PC-9 (cell line): ENCODE measurements around the gene ELK4. TPM values are rescaled to one million over a fixed set of nuclear protein-coding genes. Genes with fewer than 3 reads are reported as not detected.

ENCODE experiments used
- BruUV-seq: library from RNA; stranded (reverse); fragments of 400-500 nt; replicated peaks from 2 replicates; lab custom pipeline; 2021; lab: Mats Ljungman, UMichigan
- CTCF ChIA-PET: fragments of 300-600 bp; sonication (Branson Sonifier 250); formaldehyde crosslinking; loops from one replicate; lab custom pipeline; 2022; ENCODE audit warnings: antibody characterized with exemption; lab: Charles Lee
- POLR2A ChIA-PET: fragments of 300-600 bp; sonication (Branson Sonifier 250); formaldehyde crosslinking; loops from one replicate; lab custom pipeline; 2022; ENCODE audit warnings: antibody characterized with exemption; ENCODE audit not compliant: unreplicated experiment; lab: Charles Lee
- DNase-seq, 2 experiments: peaks; one replicate each; pipeline versions ENCODE4 v3.0.0 to v3.0.0-alpha.2; 2015 to 2022; ENCODE audit warnings: mixed read lengths in 1 of 2
- H2AFZ ChIP-seq: fragments of 200-600 bp; sonication (generic); 2 replicates; pipeline ENCODE4 v1.8.1; 2017; ENCODE audit warnings: antibody characterized with exemption
- H3F3A ChIP-seq: fragments of 200-600 bp; sonication (generic); 2 replicates; pipeline ENCODE4 v1.8.1; 2017; ENCODE audit warnings: antibody characterized with exemption, mild to moderate bottlenecking, low read depth; ENCODE audit not compliant: insufficient read depth
- H3K27ac ChIP-seq: fragments of 200-600 bp; sonication (generic); 2 replicates; pipeline ENCODE4 v1.6.1; 2016; ENCODE audit warnings: mixed run types
- H3K27me3 ChIP-seq: fragments of 200-600 bp; sonication (generic); 2 replicates; pipeline ENCODE4 v1.6.1; 2016; ENCODE audit warnings: low read depth, mixed run types; ENCODE audit not compliant: insufficient read depth
- H3K36me3 ChIP-seq: fragments of 200-600 bp; sonication (generic); 2 replicates; pipeline ENCODE4 v1.6.1; 2016; ENCODE audit warnings: low read depth, mixed run types
- H3K4me1 ChIP-seq: fragments of 200-600 bp; sonication (generic); replicated peaks from 2 replicates; pipeline ENCODE4 v1.6.1; 2016; ENCODE audit warnings: mixed run types; ENCODE audit not compliant: insufficient read depth
- H3K4me2 ChIP-seq: fragments of 200-600 bp; sonication (generic); 2 replicates; pipeline ENCODE4 v1.6.1; 2017; ENCODE audit warnings: mixed run types
- H3K4me3 ChIP-seq: fragments of 200-600 bp; sonication (generic); 2 replicates; pipeline ENCODE4 v1.6.1; 2016; ENCODE audit warnings: mixed run types
- H3K79me2 ChIP-seq: fragments of 200-600 bp; sonication (generic); 2 replicates; pipeline ENCODE4 v1.6.1; 2017; ENCODE audit warnings: low read depth, mixed run types
- H3K9me2 ChIP-seq: fragments of 200-600 bp; sonication (generic); 2 replicates; pipeline ENCODE4 v1.8.1; 2017; ENCODE audit warnings: mild to moderate bottlenecking; ENCODE audit not compliant: insufficient read depth
- H3K9me3 ChIP-seq: fragments of 200-600 bp; sonication (generic); 2 replicates; pipeline ENCODE4 v1.8.1; 2016; ENCODE audit warnings: low read depth; ENCODE audit not compliant: insufficient read depth
- H4K20me1 ChIP-seq: fragments of 200-600 bp; sonication (generic); 2 replicates; pipeline ENCODE4 v1.8.1; 2017; ENCODE audit not compliant: insufficient read depth
- EZH2 ChIP-seq: fragments of 200-600 bp; sonication (generic); IDR thresholded peaks from 2 replicates; pipeline ENCODE4 v1.8.0; 2017; ENCODE audit warnings: antibody characterized with exemption, low read depth
- intact Hi-C: fragments of 100-400 bp; cut with micrococcal nuclease; formaldehyde crosslinking; loops from one replicate; pipeline ENCODE4 v1.10.0; 2022; ENCODE audit not compliant: unreplicated experiment
- total RNA-seq: library from RNA; stranded (reverse); gene quantifications from 2 replicates; pipeline ENCODE4 v1.2.3, GENCODE V29; 2021
- TF ChIP-seq, protein P1 (sequence below): fragments of 200-600 bp; sonication (generic); conservative IDR thresholded peaks from 2 replicates; pipeline ENCODE4 v1.6.1; 2017; ENCODE audit warnings: mixed run types, antibody characterized with exemption, mild to moderate bottlenecking, moderate library complexity

Gene ELK4
- total RNA-seq, 1 experiment from 2014 or later = 48.1 TPM

DNA sequence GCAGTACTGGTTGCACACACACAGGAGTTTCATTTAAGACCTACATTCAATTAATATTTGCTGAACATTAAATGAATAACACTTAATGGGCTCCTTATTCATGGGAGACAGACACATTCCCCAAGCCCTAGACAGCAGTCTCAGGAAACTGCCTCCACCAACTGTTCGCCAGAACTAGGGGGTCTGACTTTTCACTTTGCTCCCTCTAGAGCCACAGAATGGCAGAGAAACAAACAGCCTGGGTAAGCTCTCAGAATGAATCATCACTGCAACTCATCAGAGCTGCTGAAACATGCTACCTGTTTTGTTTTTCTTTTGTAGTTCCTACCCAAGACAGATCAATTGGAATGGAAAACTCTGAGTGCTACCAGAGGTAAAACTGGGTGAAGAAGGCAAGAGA is 31.7 kb downstream of the ELK4 start:
- Histone ChIP-seq H3K4me2 (no peak overlapping the region), H3K27ac (no peak overlapping the region), H3K9me3 (no peaks in the 10 kb centered on the region), H3K36me3 (no peaks in the 10 kb centered on the region), H3K9me2 (no peaks in the 10 kb centered on the region), H3F3A (no peaks in the 10 kb centered on the region), H3K79me2 (no peaks in the 10 kb centered on the region), H2AFZ (no peak overlapping the region), H3K4me1 (no peaks in the 10 kb centered on the region), H3K4me3 (no peak overlapping the region), H4K20me1 (no peaks in the 10 kb centered on the region), H3K27me3 (no peaks in the 10 kb centered on the region)
- intact Hi-C loops = no loop called here
- ChIA-PET POLR2A (no interaction called here), CTCF (no interaction called here)
- no peak for DNase-seq
- TF ChIP-seq EZH2 = no peak
- TF ChIP-seq, protein P1, sequence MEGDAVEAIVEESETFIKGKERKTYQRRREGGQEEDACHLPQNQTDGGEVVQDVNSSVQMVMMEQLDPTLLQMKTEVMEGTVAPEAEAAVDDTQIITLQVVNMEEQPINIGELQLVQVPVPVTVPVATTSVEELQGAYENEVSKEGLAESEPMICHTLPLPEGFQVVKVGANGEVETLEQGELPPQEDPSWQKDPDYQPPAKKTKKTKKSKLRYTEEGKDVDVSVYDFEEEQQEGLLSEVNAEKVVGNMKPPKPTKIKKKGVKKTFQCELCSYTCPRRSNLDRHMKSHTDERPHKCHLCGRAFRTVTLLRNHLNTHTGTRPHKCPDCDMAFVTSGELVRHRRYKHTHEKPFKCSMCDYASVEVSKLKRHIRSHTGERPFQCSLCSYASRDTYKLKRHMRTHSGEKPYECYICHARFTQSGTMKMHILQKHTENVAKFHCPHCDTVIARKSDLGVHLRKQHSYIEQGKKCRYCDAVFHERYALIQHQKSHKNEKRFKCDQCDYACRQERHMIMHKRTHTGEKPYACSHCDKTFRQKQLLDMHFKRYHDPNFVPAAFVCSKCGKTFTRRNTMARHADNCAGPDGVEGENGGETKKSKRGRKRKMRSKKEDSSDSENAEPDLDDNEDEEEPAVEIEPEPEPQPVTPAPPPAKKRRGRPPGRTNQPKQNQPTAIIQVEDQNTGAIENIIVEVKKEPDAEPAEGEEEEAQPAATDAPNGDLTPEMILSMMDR = no peak
- BruUV-seq = no TSS peak

DNA sequence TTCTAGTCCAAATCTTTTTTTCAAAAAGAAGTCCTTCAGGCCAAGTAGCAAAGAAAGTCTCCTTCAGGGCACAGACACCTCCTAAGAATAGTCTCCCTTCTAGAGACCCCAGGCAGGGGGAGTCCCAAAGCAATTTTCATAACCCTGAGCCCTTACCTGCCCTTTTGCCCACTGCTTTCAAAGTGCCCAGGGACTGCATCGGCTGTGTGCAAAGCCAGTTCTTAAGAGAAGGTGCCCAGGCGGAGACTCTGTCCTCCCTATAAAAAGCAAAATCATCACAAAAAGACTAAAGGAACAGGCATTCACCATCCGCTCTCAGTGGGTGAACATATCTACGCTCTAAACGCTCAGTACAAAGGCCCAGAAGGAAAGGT is 32.2 kb downstream of the ELK4 start:
- no peaks in the 10 kb centered on the region for H3K9me3 ChIP-seq
- CTCF ChIA-PET = no interaction called here
- intact Hi-C loops = no loop called here
- no peaks in the 10 kb centered on the region for H3K79me2 ChIP-seq
- no peaks in the 10 kb centered on the region for H3F3A ChIP-seq
- H3K4me1 ChIP-seq = no peaks in the 10 kb centered on the region
- H3K4me3 ChIP-seq = no peak overlapping the region
- no peaks in the 10 kb centered on the region for H3K36me3 ChIP-seq
- BruUV-seq = no TSS peak
- TF ChIP-seq, protein P1 = no peak
- no peak for TF ChIP-seq EZH2
- no peaks in the 10 kb centered on the region for H3K27me3 ChIP-seq
- POLR2A ChIA-PET = no interaction called here
- no peaks in the 10 kb centered on the region for H3K9me2 ChIP-seq
- H2AFZ ChIP-seq = no peak overlapping the region
- no peaks in the 10 kb centered on the region for H4K20me1 ChIP-seq
- no peak overlapping the region for H3K27ac ChIP-seq
- DNase-seq = no peak
- no peak overlapping the region for H3K4me2 ChIP-seq

DNA sequence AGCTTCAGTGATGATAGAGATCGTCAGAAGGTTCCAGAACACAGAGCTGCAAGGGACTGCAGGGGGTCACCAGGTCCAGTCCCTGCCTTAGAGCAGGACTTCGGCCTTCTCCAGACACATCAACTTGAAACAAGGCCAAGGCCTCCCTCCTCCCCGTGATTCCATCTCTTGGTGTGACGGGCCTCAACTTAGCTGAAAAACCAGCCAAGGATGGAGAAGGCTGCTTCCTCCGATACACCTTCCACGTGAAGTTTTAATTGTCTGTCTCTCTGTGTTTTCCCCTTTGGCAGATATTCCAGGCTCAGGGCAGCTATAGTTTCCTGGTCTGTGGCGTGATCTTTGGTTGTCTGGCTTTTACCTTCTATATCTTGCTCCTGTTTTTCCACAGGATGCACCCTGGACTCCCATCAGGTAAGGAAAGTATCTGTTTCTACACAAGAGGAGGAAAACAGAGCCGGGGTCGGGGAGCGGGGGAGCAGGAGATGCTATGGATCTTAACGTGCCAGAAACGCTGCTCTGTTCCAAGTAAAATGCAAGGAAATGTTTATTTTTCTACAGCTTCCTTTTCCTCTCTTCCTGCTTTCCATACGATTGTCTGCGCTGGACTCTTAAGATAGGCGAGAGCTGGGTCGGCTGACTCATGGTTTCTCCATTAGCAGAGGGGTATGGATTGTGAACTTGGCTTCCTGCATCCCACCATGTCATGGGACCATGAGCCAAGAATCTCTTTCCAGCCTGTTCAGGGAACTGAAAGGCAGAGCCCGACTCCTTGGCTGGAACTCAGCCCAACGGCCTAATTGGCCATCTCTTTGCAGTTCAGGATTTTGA is 32.8 kb downstream of the ELK4 start:
- H3K79me2 ChIP-seq = no peaks in the 10 kb centered on the region
- H3K9me3 ChIP-seq = no peaks in the 10 kb centered on the region
- POLR2A ChIA-PET = no interaction called here
- no peak for DNase-seq
- H3K27me3 ChIP-seq = no peaks in the 10 kb centered on the region
- no peaks in the 10 kb centered on the region for H3K4me1 ChIP-seq
- no peaks in the 10 kb centered on the region for H3K9me2 ChIP-seq
- no peaks in the 10 kb centered on the region for H3F3A ChIP-seq
- intact Hi-C loops = no loop called here
- H3K4me3 ChIP-seq = no peak overlapping the region
- TF ChIP-seq, protein P1 = no peak
- TF ChIP-seq EZH2 = no peak
- BruUV-seq = no TSS peak
- H4K20me1 ChIP-seq = no peaks in the 10 kb centered on the region
- no peaks in the 10 kb centered on the region for H3K36me3 ChIP-seq
- no peak overlapping the region for H2AFZ ChIP-seq
- no peak overlapping the region for H3K4me2 ChIP-seq
- CTCF ChIA-PET = no interaction called here
- H3K27ac ChIP-seq = no peak overlapping the region
